ENCODE results near the gene UTP25.

- TF ChIP-seq POLR2A (IDR thresholded peaks at IDR 0.05) (no peak), CTCF (IDR thresholded peaks at IDR 0.05) (no peak)
Measured at GRCh38 chr1:209820986-209821385, 6.8 kb upstream of the UTP25 start.
